Activated naive CD4-positive, alpha-beta T cell treated with anti-CD3 and anti-CD28 coated beads, Interleukin-2, amount 50 U/mL, for 24 hours (primary cell): Measurements from ENCODE around the gene UTS2R.
"Not testable (repeated sequence)": the region's sequence is repeated elsewhere in the genome, so short reads cannot be mapped to it uniquely, and the experiment has no call there.

Experiments
- H3K27ac Mint-ChIP-seq: one replicate; pipeline ENCODE4 v1.8.0; 2021; ENCODE audit warnings: mild to moderate bottlenecking, mixed read lengths
- H3K27me3 Mint-ChIP-seq: one replicate; pipeline ENCODE4 v1.8.0; 2021; ENCODE audit warnings: mixed read lengths
- H3K36me3 Mint-ChIP-seq: one replicate; pipeline ENCODE4 v1.8.0; 2021; ENCODE audit warnings: mixed read lengths
- H3K4me1 Mint-ChIP-seq: one replicate; pipeline ENCODE4 v1.8.0; 2021; ENCODE audit warnings: mixed read lengths
- H3K4me3 Mint-ChIP-seq: one replicate; pipeline ENCODE4 v1.8.0; 2021; ENCODE audit warnings: mild to moderate bottlenecking, mixed read lengths
- H3K9me3 Mint-ChIP-seq: one replicate; pipeline ENCODE4 v1.8.0; 2021; ENCODE audit warnings: mixed read lengths

Gene UTS2R

DNA sequence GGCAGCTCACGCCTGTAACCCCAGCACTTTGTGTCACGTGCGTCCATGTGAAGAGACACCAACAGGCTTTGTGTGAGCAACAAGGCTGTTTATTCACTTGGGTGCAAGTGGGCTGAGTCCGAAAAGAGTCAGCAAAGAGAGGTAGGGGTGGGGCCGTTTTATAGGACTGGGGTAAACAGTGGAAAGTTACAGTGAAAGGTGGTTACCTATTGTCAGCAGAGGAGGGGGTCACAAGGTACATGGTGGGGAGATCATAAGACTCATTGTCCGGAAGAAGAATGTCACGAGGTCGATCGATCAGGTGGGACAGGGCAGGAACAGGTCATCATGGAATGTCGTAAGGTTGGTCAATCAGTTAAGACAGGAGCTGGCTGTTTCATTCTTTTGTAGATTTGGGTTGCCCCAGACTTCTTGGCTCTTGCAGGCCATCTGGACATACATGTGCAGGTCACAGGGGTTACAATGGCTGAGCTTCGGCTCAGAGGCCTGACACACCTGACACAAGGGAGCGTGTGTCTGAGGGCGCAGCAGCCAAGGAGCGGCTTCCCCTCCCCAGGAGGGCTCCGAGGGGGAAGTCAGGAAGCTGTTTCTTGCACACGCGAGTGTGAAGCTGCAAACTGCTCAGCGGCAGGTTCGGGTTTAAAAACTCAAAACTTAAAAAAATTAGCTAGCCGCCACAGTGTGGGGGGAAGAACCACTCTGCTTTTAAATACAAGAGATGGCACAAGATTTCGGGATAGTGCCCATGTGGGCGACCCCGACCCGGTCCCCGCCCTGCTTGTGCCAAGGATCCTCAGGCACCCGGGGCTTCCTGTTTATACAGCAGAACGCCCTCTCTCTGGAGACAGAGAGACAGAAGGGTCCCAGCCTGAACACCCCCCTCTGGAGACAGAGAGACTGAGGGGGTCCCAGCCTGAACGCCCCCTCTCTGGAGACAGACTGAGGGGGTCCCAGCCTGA is 24.9 kb upstream of the UTS2R start:
- no peaks in the 10 kb centered on the region for H3K9me3 Mint-ChIP-seq
- H3K4me3 Mint-ChIP-seq, result peak overlapping the region; percentile 8
- H3K27me3 Mint-ChIP-seq, result peaks cover 2% of the 10 kb centered on the region
- no peaks in the 10 kb centered on the region for H3K36me3 Mint-ChIP-seq
- H3K4me1 Mint-ChIP-seq, result peaks cover 7% of the 10 kb centered on the region
- H3K27ac Mint-ChIP-seq, result peak overlapping the region; percentile 1

DNA sequence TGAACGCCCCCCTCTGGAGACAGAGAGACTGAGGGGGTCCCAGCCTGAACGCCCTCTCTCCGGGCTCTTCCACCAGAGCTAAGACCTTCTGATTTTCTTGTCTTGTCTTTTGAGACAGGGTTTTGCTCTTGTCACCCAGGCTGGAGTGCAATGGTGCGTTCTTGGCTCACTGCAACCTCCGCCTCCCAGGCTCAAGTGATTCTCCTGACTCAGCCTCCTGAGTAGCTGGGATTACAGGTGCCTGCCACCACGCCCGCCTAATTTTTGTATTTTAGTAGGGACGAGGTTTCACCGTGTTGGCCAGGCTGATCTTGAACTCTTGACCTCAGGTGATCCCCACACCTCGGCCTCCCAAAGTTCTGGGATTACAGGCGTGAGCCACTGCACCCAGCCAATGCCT is 23.6 kb upstream of the UTS2R start:
- H3K4me3 Mint-ChIP-seq, H3K27ac Mint-ChIP-seq, H3K9me3 Mint-ChIP-seq, H3K4me1 Mint-ChIP-seq, H3K36me3 Mint-ChIP-seq, H3K27me3 Mint-ChIP-seq: not testable (repeated sequence)

DNA sequence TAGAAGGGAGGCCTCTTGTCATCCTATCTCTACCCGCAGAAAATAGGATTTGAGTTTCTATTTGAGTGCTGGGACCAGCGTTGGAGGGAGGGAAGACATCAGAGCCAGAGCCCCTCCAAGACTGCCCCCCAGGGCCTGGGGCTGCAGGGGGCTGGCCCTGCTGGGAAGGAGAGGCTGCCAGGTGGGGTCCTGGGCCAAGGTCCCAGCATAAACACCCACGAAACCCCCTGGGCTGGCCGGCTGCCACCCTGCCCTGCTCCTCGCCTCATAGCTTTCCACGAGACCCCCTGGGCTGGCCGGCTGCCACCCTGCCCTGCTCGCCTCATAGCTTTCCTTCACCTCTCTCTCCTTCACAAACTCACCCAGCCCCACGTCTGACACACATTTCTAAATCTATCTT is 23.1 kb upstream of the UTS2R start:
- Mint-ChIP-seq H3K9me3 (no peaks in the 10 kb centered on the region), H3K4me1 (peaks cover 7% of the 10 kb centered on the region), H3K27me3 (peaks cover 2% of the 10 kb centered on the region), H3K27ac (no peak overlapping the region), H3K4me3 (no peak overlapping the region), H3K36me3 (no peaks in the 10 kb centered on the region)

DNA sequence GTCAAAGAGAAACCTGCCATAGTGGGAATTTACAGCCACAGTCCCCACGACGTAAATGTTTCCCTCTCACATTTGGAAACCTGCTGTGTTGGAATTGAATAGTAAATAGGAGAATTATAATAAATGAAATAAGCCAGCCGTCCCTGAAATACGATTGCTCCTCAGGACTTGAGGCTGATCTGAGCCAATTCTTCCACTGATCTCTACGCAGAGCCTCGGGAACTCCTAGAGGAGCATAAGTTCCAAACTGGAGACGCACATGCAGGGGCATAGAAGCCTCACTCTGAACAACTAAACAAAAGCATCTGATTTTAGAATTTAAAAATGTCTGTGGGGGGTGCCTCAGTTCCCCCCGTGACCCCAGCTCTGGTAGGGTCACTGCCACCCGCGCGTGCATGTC is 22.7 kb upstream of the UTS2R start:
- peaks cover 7% of the 10 kb centered on the region for H3K4me1 Mint-ChIP-seq
- H3K4me3 Mint-ChIP-seq, result no peak overlapping the region
- no peaks in the 10 kb centered on the region for H3K9me3 Mint-ChIP-seq
- no peak overlapping the region for H3K27ac Mint-ChIP-seq
- peaks cover 2% of the 10 kb centered on the region for H3K27me3 Mint-ChIP-seq
- H3K36me3 Mint-ChIP-seq, result no peaks in the 10 kb centered on the region

DNA sequence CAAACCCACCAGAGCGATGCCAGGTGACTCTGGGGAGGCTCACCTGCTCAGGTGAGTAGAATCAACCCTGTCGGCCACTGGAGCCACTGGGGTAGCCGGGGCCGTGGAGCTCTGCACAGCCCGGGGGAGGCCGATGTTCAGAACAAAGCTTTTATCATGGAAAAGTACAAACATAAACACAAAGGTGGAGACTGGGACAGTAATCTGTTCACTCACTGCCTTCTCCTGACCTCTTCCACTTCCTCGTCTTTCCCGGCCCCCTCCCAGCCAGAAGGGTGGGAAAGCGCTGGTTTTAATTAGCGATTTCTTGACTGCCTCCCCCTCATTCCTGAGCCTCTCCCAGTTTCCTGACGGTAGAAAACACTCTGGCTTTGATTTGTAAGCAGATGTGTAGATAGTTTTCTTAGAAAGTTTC is 22.3 kb upstream of the UTS2R start:
- Mint-ChIP-seq H3K4me1 (peaks cover 7% of the 10 kb centered on the region), H3K4me3 (no peak overlapping the region), H3K9me3 (no peaks in the 10 kb centered on the region), H3K36me3 (no peaks in the 10 kb centered on the region), H3K27me3 (peaks cover 2% of the 10 kb centered on the region), H3K27ac (no peak overlapping the region)

DNA sequence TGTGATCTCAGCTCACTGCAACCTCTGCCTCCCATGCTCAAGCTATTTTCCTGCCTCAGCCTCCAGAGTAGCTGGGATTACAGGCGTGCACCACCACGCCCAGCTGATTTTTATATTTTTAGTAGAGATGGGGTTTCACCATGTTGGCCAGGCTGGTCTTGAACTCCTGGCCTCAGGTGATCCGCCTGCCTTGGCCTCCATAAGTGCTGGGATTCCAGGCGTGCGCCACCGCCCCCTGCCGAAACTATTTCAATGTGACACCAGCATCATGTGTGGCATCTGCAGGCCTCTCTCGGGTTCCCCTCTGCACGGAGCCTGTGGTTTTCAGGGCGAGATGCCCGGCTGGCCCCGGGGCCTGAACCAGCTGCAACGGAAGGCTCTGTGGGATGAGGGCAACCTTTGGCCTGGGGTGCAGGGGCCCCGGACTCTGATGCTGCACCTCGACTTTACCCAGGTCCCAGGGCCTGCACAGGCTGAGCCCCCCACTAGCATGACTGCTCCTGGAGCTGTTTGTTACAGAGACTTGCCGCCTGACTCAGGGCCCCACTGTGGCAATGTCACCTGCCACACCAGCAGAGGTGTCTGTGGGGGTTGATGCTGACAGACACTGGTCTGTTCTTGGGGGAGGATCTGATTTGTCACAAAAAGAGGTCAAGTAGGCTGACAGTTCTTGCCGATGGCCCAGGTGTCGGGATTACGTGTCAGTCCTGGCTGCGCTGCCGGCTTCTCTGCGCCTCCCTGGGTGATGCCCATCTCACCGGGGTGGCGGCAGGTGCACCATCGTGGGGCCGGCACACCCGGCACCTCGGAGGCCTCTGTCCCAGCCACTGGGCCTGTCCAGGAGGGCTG is 21.2 kb upstream of the UTS2R start:
- Mint-ChIP-seq H3K27ac (no peak overlapping the region), H3K36me3 (no peaks in the 10 kb centered on the region), H3K9me3 (no peaks in the 10 kb centered on the region), H3K27me3 (peaks cover 2% of the 10 kb centered on the region), H3K4me1 (peaks cover 7% of the 10 kb centered on the region), H3K4me3 (no peak overlapping the region)

DNA sequence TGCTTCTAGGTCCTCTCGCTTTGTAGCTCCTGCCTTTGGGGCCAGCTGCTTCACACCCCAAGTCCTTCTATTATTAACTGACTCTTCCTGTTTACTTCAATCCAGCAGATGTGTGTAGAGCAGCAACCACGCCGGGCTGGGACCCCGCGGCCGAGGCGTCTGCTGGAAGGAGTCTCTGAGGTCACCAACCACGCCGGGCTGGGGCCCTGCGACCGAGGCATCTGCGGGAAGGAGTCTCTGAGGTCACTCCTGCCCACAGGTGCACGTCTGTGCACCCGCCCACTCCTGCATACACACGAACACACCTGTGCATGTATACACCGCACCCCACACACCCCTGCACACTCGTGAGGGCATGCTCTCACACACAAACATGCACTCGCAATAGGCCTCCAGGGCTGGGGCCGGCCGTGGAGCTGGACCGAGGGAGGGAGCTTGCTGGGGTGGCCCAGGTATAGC is 20.3 kb upstream of the UTS2R start:
- no peak overlapping the region for H3K27ac Mint-ChIP-seq
- no peaks in the 10 kb centered on the region for H3K36me3 Mint-ChIP-seq

DNA sequence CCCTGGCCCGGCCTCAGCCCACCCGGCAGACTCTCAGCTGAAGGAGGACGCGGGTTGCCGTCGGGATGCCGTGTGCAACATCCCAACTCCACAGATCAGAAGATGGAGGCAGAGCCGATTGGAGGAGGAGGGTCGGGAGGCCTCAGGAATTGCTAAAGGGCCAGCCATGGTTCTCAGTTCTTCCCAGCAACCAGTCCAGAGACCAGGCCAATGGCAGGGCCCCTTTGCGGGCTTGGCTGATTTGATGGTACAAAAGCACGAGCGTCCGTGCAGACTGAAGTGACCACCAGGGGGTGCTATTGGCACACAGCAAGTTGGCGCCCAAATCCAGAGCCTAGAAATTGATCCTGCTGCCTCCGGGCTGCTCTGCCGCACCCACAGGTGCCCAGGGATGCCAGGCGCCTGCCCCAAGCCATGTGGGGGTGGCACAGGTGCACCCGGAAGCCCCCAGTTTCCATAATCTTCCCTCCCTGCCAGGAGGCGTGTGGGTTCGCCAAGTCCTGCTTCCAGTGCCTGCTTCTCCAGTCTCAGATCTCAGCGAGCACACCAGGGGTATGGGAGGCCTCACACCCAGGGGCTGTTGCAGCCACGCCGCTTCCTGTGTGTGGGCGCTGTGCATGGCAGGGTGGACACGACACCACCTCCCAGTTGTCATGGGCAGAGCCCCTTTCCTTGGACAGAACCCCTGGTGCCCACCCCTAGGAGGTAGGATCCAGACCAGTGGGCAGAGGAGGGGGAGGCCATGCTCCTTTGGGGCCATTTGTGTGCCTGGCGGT is 19.7 kb upstream of the UTS2R start:
- H3K4me3 Mint-ChIP-seq, result no peak overlapping the region
- H3K27me3 Mint-ChIP-seq, result peaks cover 2% of the 10 kb centered on the region
- H3K27ac Mint-ChIP-seq, result no peak overlapping the region
- H3K36me3 Mint-ChIP-seq, result no peaks in the 10 kb centered on the region
- H3K4me1 Mint-ChIP-seq, result no peaks in the 10 kb centered on the region
- no peaks in the 10 kb centered on the region for H3K9me3 Mint-ChIP-seq

More for the DNA sequence above, 20.3 kb upstream of the UTS2R start:
- H3K27me3 Mint-ChIP-seq, result peaks cover 2% of the 10 kb centered on the region
- no peaks in the 10 kb centered on the region for H3K9me3 Mint-ChIP-seq
- H3K4me1 Mint-ChIP-seq, result peaks cover 6% of the 10 kb centered on the region
- no peak overlapping the region for H3K4me3 Mint-ChIP-seq

DNA sequence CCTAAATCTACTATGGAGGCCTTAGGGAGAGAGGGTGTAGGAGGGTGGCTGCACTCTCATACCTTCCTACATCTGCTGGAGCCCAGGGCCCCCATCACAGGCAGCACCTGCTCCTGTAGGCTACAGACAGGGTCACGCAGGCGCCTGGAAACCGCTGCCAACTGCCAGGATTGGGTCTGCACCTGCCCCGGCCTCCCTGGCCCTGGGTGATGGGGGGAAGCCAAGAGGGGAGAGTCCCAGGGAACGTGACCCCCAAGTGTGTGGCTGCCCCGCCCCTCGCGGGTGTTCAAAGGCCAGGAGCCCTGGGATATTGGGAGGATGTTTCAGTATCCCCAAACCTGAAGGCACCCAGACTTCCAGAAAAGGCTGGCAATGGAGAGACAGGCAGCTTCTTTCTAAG is 18.1 kb upstream of the UTS2R start:
- Mint-ChIP-seq H3K36me3 (no peaks in the 10 kb centered on the region), H3K4me3 (no peak overlapping the region), H3K4me1 (peaks cover 6% of the 10 kb centered on the region), H3K27me3 (peaks cover 2% of the 10 kb centered on the region), H3K9me3 (no peaks in the 10 kb centered on the region), H3K27ac (no peak overlapping the region)

DNA sequence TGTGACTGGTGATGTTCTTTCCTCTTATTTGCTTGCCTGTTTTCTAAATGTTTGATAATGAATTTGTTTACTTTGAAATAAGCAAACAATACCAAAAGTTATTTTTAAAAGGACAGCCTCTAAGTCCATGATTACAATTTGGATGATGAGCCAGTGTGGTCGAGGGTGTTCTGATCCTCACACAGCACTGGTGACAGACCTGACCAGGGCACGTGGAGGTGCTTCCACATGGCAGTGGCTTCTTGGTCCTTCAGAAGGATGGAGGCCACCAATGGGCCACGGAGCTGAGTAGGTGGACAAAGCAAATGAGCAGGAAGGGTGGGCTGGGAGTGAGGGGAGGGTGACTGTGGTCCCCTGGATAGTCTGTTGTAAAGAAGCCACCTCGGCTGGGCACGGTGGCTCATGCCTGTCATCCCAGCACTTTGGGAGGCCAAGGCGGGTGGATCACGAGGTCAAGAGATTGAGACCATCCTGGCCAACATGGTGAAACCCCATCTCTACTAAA is 16.7 kb upstream of the UTS2R start:
- no peaks in the 10 kb centered on the region for H3K36me3 Mint-ChIP-seq
- H3K27me3 Mint-ChIP-seq, result no peaks in the 10 kb centered on the region

DNA sequence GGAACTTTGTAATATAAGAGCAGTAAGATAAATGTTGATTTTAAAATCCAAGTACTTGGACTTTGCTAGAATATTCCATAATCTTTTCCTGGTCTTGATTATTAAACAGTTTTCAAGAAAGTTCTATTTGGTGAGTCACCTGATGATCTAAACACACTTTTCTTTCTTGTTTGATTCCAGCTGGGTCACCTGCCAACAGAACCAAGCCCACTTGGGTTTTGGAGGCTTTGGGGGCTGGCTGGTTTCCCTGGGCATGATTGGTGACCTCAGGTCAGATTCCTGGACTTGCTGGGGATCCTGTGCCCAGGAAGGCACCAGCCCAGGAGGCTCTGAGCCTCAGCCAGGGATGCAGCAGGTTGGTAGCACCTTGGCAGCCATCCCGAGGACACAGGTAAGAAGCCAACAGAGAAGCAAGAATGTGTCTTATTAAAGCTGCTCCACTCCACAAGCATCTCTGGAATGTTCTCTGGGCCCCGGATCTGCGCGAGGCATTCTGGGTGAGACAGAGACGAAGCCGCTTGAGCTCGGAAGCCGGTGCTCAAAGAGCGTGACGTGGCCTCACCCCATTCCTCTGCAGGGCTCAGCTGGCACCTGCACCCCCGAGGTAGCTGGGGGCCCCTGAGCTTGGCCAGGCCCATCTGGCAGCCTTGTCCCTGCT is 15.7 kb upstream of the UTS2R start:
- Mint-ChIP-seq H3K9me3 (no peaks in the 10 kb centered on the region), H3K4me1 (peaks cover 9% of the 10 kb centered on the region), H3K27me3 (no peaks in the 10 kb centered on the region), H3K36me3 (no peaks in the 10 kb centered on the region), H3K4me3 (no peak overlapping the region), H3K27ac (no peak overlapping the region)

More for the DNA sequence above, 16.7 kb upstream of the UTS2R start:
- H3K27ac Mint-ChIP-seq, result no peak overlapping the region
- H3K9me3 Mint-ChIP-seq, result no peaks in the 10 kb centered on the region
- H3K4me3 Mint-ChIP-seq, result no peak overlapping the region
- peaks cover 9% of the 10 kb centered on the region for H3K4me1 Mint-ChIP-seq

DNA sequence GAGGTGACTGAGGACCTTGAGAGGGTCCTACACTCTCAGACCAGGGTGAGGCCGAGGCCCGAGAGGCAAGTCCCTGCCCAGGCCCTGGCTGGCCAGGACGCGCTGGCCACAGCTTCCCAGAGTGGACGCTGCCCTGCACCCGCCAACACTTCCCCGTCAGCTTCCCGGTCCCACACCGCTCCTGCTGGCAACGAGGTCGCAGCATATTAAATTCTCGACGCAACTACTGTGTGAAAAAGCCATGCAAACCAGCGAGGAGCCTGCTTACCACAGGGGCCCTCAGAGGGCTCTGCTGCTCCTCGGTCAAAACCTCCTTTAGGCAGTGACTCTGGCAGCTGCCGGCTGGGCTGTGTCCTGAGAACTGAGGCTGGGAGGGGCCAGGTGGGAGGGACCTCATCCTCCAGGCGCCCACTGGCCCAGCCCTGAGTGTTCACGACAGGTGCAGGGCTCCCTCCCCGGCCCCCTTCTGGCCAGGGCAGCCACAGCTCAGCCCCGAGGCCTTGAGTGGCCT is 14.7 kb upstream of the UTS2R start:
- no peak overlapping the region for H3K27ac Mint-ChIP-seq
- H3K4me3 Mint-ChIP-seq, result no peak overlapping the region
- no peaks in the 10 kb centered on the region for H3K36me3 Mint-ChIP-seq
- H3K4me1 Mint-ChIP-seq, result peaks cover 9% of the 10 kb centered on the region
- no peaks in the 10 kb centered on the region for H3K27me3 Mint-ChIP-seq
- H3K9me3 Mint-ChIP-seq, result no peaks in the 10 kb centered on the region

DNA sequence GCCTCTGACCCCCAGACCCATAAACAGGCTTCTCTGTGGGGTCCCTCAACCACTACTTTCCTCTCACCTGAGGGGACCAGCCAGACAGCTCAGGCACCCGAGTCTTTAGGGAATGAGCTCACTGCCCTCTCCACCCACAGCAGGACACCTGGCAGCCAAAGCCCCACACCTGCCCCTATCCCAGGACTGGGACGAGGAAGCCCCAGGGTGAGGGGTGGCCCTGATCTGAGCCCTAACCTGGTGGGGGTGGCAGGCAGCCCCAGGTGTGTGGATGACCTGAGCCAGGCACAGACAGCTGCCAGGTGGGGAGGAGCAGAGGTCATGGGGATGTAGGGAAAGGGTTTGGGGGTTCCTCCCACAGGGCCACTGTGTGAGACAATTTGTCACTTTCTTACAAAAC is 14.2 kb upstream of the UTS2R start:
- H3K4me1 Mint-ChIP-seq, result peaks cover 9% of the 10 kb centered on the region
- H3K27me3 Mint-ChIP-seq, result no peaks in the 10 kb centered on the region

DNA sequence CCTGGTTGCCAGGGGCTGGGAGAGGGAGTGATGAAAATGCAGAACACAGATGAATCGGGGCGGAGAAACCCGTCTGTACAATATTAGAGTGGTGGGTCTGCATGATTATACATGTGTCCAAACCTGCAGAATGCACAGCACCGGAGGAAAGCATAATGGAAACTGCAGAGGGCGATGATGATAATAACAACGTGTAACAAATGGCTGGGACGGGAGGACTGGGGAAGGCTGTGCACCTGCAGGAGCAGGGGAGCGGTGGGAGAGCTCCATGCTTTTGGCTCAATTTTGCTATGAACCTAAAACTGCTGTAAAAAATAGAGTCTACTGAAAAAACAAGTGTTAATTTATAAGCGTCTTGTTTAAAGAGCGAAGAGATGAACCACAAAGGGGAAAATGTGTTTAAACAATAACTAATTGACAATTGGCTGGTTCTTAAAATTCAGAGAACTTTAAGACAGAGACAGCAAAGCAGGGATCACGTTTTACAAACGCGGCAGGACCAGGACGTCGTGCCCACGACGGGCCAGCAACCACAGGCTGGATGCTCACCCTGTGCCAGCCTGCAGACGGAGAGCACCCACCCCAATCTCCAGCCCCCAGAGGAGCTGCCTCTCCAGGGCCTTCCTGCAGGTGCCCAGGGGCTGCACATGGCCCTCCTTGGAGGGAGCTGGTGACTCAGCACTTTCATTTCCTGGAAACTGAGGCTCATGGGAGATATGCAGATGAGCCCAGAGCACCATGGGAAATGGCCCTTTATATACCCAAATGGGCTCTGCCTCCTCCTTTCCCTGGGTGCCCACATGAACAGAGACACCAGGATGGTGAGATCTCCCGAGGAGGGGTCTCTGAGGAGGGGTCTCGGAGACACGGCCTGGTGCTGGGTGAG is 12.9 kb upstream of the UTS2R start, which contains the start of gene TEX19:
Gene TEX19 (plus strand): TSS at position 783 of the 886 bp plus-strand sequence. CDS start 2,904 bp downstream, outside the sequence.
- peak within 1 kb of the TSS; percentile 20 for H3K4me3 Mint-ChIP-seq
- H3K9me3 Mint-ChIP-seq, result no peaks in the 10 kb centered on the region
- H3K36me3 Mint-ChIP-seq, result no peaks in the 10 kb centered on the region

More for the DNA sequence above, 14.2 kb upstream of the UTS2R start:
- Mint-ChIP-seq H3K4me3 (no peak overlapping the region), H3K36me3 (no peaks in the 10 kb centered on the region), H3K9me3 (no peaks in the 10 kb centered on the region), H3K27ac (no peak overlapping the region)

More for the DNA sequence above, 12.9 kb upstream of the UTS2R start, which contains the start of gene TEX19:
- Mint-ChIP-seq H3K27ac (peak within 1 kb of the TSS; percentile 3), H3K4me1 (peaks cover 9% of the 10 kb centered on the region), H3K27me3 (no peaks in the 10 kb centered on the region)
